Thyroid gland (tissue), 4 donors: ENCODE results near the gene SUGCT.

Source experiments
- CTCF ChIP-seq, 6 experiments: fragments of 200-600 bp in 3 of 6; fragments of 450-650 bp in 3 of 6; sonication (generic) in 3 of 6; IDR thresholded peaks; one replicate each; pipeline ENCODE4 v1.5.1; 2016 to 2019; ENCODE audit warnings: antibody characterized with exemption in 6 of 6, mild to moderate bottlenecking in 2 of 6, inconsistent platforms in 1 of 6, moderate library complexity in 1 of 6
- POLR2A ChIP-seq, 2 donors: fragments of 450-650 bp; IDR thresholded peaks; one replicate each; pipeline ENCODE4 v1.6.1; 2017; ENCODE audit warnings: antibody characterized with exemption in 2 of 2, mild to moderate bottlenecking in 2 of 2, moderate library complexity in 1 of 2

DNA sequence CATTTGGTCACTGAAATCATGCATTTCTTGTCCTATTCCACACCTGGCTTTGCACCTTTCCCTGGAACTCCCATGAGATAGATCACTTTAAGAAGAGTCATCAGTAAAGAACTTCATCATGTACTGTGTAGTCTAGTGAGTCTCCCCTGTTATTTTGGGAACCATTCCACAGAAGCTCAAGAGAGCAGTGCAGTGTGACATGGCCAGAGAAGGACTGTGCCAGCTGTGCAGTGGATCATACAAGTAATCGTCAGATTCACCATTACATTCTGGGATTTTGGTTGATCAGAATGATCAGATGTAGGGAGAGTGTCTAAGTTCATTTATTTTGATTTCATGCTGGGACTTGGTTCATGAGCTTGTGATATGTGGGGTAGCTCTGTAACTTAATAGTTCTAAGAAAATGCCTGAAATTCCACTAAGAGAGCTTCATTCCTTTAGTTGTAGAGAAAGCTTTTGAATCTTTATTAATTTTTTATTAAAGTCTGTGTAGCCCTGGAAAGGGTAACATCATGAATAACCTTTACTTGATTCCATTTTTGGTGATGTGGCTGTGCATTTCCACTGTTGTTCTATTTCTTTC lies 166.8 kb downstream of the SUGCT start:
- TF ChIP-seq POLR2A (IDR thresholded peaks at IDR 0.05) = no peak
- no peak for TF ChIP-seq CTCF (IDR thresholded peaks at IDR 0.05)
